ENCODE results near the gene GLTP.
"Not testable (repeated sequence)": the region's sequence is repeated elsewhere in the genome, so short reads cannot be mapped to it uniquely, and the experiment has no call there.

The GLTP gene

GRCh38 chr12:109857715-109858114, 22.6 kb downstream of the GLTP start:
- H3K36me3 ChIP-seq, result peaks cover 50% of the 10 kb centered on the region
- peaks cover 11 to 14% of the 10 kb centered on the region in 2 experiments for H3K4me1 ChIP-seq (ENCODE audit: control insufficient read depth in 1 of 2, insufficient read depth in 1 of 2, low read depth in 1 of 2, low read length in 1 of 2)
- no peak for TF ChIP-seq CTCF (IDR thresholded peaks at IDR 0.05)
- H3K27ac ChIP-seq, result no peak overlapping the region
- H3K4me3 ChIP-seq (ENCODE audit: low read depth in 1 of 2, low read length in 1 of 2), result no peak overlapping the region
- no peaks in the 10 kb centered on the region for H3K9me3 ChIP-seq
- H3K27me3 ChIP-seq, result no peaks in the 10 kb centered on the region

- Histone ChIP-seq H3K4me3 (ENCODE audit: low read depth in 1 of 2, low read length in 1 of 2) (no peak overlapping the region), H3K4me1 (ENCODE audit: control insufficient read depth in 1 of 2, insufficient read depth in 1 of 2, low read depth in 1 of 2, low read length in 1 of 2) (peaks cover 0 to 4% of the 10 kb centered on the region in 2 experiments), H3K27me3 (no peaks in the 10 kb centered on the region), H3K36me3 (peaks cover 60% of the 10 kb centered on the region), H3K27ac (no peak overlapping the region), H3K9me3 (no peaks in the 10 kb centered on the region)
- no peak for TF ChIP-seq CTCF (IDR thresholded peaks at IDR 0.05)
Observed at GRCh38 chr12:109855377-109855776, 25.0 kb downstream of the GLTP start.

- not testable (repeated sequence) for H3K4me3 ChIP-seq (ENCODE audit: low read depth in 1 of 2, low read length in 1 of 2); H3K27me3 ChIP-seq; H3K27ac ChIP-seq; H3K9me3 ChIP-seq
- peaks cover 25% of the 10 kb centered on the region for H3K36me3 ChIP-seq
- H3K4me1 ChIP-seq (ENCODE audit: control insufficient read depth in 1 of 2, insufficient read depth in 1 of 2, low read depth in 1 of 2, low read length in 1 of 2), result peaks cover 28 to 34% of the 10 kb centered on the region in 2 experiments
Observed at GRCh38 chr12:109850518-109850917, 29.8 kb downstream of the GLTP start.

GRCh38 chr12:109847142-109847735, 33.1 kb downstream of the GLTP start:
- Histone ChIP-seq H3K4me1 (ENCODE audit: control insufficient read depth in 1 of 2, insufficient read depth in 1 of 2, low read depth in 1 of 2, low read length in 1 of 2) (peaks cover 32 to 41% of the 10 kb centered on the region in 2 experiments), H3K4me3 (ENCODE audit: low read depth in 1 of 2, low read length in 1 of 2) (no peak overlapping the region), H3K36me3 (peaks cover 5% of the 10 kb centered on the region), H3K9me3 (no peaks in the 10 kb centered on the region), H3K27ac (peak overlapping the region; percentile 81), H3K27me3 (no peaks in the 10 kb centered on the region)
- no peak for TF ChIP-seq CTCF (IDR thresholded peaks at IDR 0.05)

- Histone ChIP-seq H3K36me3 (no peaks in the 10 kb centered on the region), H3K9me3 (no peaks in the 10 kb centered on the region), H3K27me3 (no peaks in the 10 kb centered on the region), H3K4me3 (ENCODE audit: low read depth in 1 of 2, low read length in 1 of 2) (peak overlapping the region; percentile 12 to 53), H3K27ac (peak overlapping the region; percentile 81), H3K4me1 (ENCODE audit: control insufficient read depth in 1 of 2, insufficient read depth in 1 of 2, low read depth in 1 of 2, low read length in 1 of 2) (peaks cover 39 to 48% of the 10 kb centered on the region in 2 experiments)
- TF ChIP-seq CTCF (IDR thresholded peaks at IDR 0.05), result no peak
Observed at GRCh38 chr12:109845824-109846205, 34.5 kb downstream of the GLTP start.

GRCh38 chr12:109844983-109845823, 35.1 kb downstream of the GLTP start:
- H3K27me3 ChIP-seq, result no peaks in the 10 kb centered on the region
- peak; percentile 100 for TF ChIP-seq CTCF (IDR thresholded peaks at IDR 0.05)
- H3K27ac ChIP-seq, result peak overlapping the region; percentile 81
- peak overlapping the region; percentile 12 to 53 for H3K4me3 ChIP-seq (ENCODE audit: low read depth in 1 of 2, low read length in 1 of 2)
- no peaks in the 10 kb centered on the region for H3K36me3 ChIP-seq
- peaks cover 44 to 50% of the 10 kb centered on the region in 2 experiments for H3K4me1 ChIP-seq (ENCODE audit: control insufficient read depth in 1 of 2, insufficient read depth in 1 of 2, low read depth in 1 of 2, low read length in 1 of 2)
- H3K9me3 ChIP-seq, result no peaks in the 10 kb centered on the region
